Smooth muscle cell (in vitro differentiated cells): ENCODE measurements around the gene TNFAIP6. TPM values are rescaled to one million over a fixed set of nuclear protein-coding genes. Genes with fewer than 3 reads are reported as not detected.
"Not testable (repeated sequence)": the region's sequence is repeated elsewhere in the genome, so short reads cannot be mapped to it uniquely, and the experiment has no call there.

Source experiments
- DNase-seq: peaks from one replicate; lab custom pipeline; 2025; ENCODE audit not compliant: unreplicated experiment; lab: John Stamatoyannopoulos, UW
- H2AFZ ChIP-seq: fragments of 200-600 bp; sonication (generic); 2 replicates; pipeline ENCODE4 v1.6.0; 2016; ENCODE audit warnings: antibody characterized with exemption, low read depth, mild to moderate bottlenecking
- H3F3A ChIP-seq: fragments of 200-600 bp; sonication (generic); 2 replicates; pipeline ENCODE4 v1.6.0; 2017; ENCODE audit warnings: antibody characterized with exemption, low read depth
- H3K27ac ChIP-seq: fragments of 200-600 bp; sonication (generic); 2 replicates; pipeline ENCODE4 v1.5.1; 2016; ENCODE audit warnings: low read depth, mild to moderate bottlenecking
- H3K27me3 ChIP-seq: fragments of 200-600 bp; sonication (generic); 2 replicates; pipeline ENCODE4 v1.6.1; 2016; ENCODE audit warnings: low read depth, mild to moderate bottlenecking
- H3K36me3 ChIP-seq: fragments of 200-600 bp; sonication (generic); 2 replicates; pipeline ENCODE4 v1.5.1; 2016; ENCODE audit warnings: low read depth
- H3K4me1 ChIP-seq: fragments of 200-600 bp; sonication (generic); 2 replicates; pipeline ENCODE4 v1.5.1; 2016; ENCODE audit warnings: low read depth
- H3K4me2 ChIP-seq: fragments of 200-600 bp; sonication (generic); 2 replicates; pipeline ENCODE4 v1.6.0; 2016; ENCODE audit warnings: mild to moderate bottlenecking
- H3K4me3 ChIP-seq: fragments of 200-600 bp; sonication (generic); 2 replicates; pipeline ENCODE4 v1.5.1; 2016; ENCODE audit warnings: mild to moderate bottlenecking
- H3K79me2 ChIP-seq: fragments of 200-600 bp; sonication (generic); 2 replicates; pipeline ENCODE4 v1.6.0; 2016; ENCODE audit warnings: low read depth, mild to moderate bottlenecking
- H3K9ac ChIP-seq: fragments of 200-600 bp; sonication (generic); 2 replicates; pipeline ENCODE4 v1.6.0; 2016; ENCODE audit warnings: low read depth
- H3K9me3 ChIP-seq: fragments of 200-600 bp; sonication (generic); replicated peaks from 2 replicates; pipeline ENCODE4 v1.5.1; 2016; ENCODE audit warnings: low read depth
- H4K20me1 ChIP-seq: fragments of 200-600 bp; sonication (generic); 2 replicates; pipeline ENCODE4 v1.6.0; 2016; ENCODE audit warnings: low read depth
- CTCF ChIP-seq: fragments of 200-600 bp; sonication (generic); IDR thresholded peaks from 2 replicates; pipeline ENCODE4 v1.5.1; 2017; ENCODE audit warnings: borderline replicate concordance, mild to moderate bottlenecking, antibody characterized with exemption; ENCODE audit not compliant: insufficient read depth, poor library complexity, severe bottlenecking
- WGBS: methylation state at CpG from one replicate; pipeline ENCODE4 v1.1.7; 2016; ENCODE audit warnings: low lambda C conversion rate; 5-methylcytosine and 5-hydroxymethylcytosine counted together
- polyA plus RNA-seq: library from polyadenylated mRNA; unstranded; fragments of >200 nt; fragmentation: Nextera tagmentation; extraction: Ambion mirVana; gene quantifications from 2 replicates; pipeline ENCODE4 v1.2.1, GENCODE V29; 2016
- total RNA-seq: library from RNA; depleted of rRNA; stranded (reverse); fragments of >200 nt; gene quantifications from 2 replicates; pipeline ENCODE4 v1.2.3, GENCODE V29; 2014

TNFAIP6 gene
- total and polyA plus RNA-seq, 2 experiments from 2014 or later, result 38.2 to 38.4 TPM

GRCh38 chr2:151338115-151338514, 19.3 kb upstream of the TNFAIP6 start:
- H3K27me3 ChIP-seq, result no peaks in the 10 kb centered on the region
- peaks cover 11% of the 10 kb centered on the region for H3K4me1 ChIP-seq
- TF ChIP-seq CTCF, result no peak
- H3K4me3 ChIP-seq, result no peak overlapping the region
- no peaks in the 10 kb centered on the region for H3K9me3 ChIP-seq
- no peak overlapping the region for H3K4me2 ChIP-seq
- no peak for DNase-seq
- no peak overlapping the region for H2AFZ ChIP-seq
- 85% methylated on average over 3 of the region's 3 CpGs for WGBS
- H3K9ac ChIP-seq, result no peak overlapping the region
- no peaks in the 10 kb centered on the region for H3F3A ChIP-seq
- no peaks in the 10 kb centered on the region for H4K20me1 ChIP-seq
- no peaks in the 10 kb centered on the region for H3K79me2 ChIP-seq
- H3K27ac ChIP-seq, result no peak overlapping the region
- no peaks in the 10 kb centered on the region for H3K36me3 ChIP-seq

- WGBS, result 91% methylated on average over 2 of the region's 2 CpGs
- H2AFZ ChIP-seq, result no peak overlapping the region
- no peak for DNase-seq
- H3K27ac ChIP-seq, result no peak overlapping the region
- TF ChIP-seq CTCF, result no peak
- no peaks in the 10 kb centered on the region for H3K27me3 ChIP-seq
- H3K9me3 ChIP-seq, result no peaks in the 10 kb centered on the region
- H3F3A ChIP-seq, result no peaks in the 10 kb centered on the region
- no peak overlapping the region for H3K9ac ChIP-seq
- no peaks in the 10 kb centered on the region for H3K79me2 ChIP-seq
- peaks cover 11% of the 10 kb centered on the region for H3K4me1 ChIP-seq
- no peak overlapping the region for H3K4me3 ChIP-seq
- H4K20me1 ChIP-seq, result no peaks in the 10 kb centered on the region
- H3K4me2 ChIP-seq, result no peak overlapping the region
- H3K36me3 ChIP-seq, result no peaks in the 10 kb centered on the region
Observed at GRCh38 chr2:151343073-151343472, 14.3 kb upstream of the TNFAIP6 start.

GRCh38 chr2:151344191-151344590, 13.2 kb upstream of the TNFAIP6 start:
- DNase-seq, H3K4me3 ChIP-seq, H4K20me1 ChIP-seq, H3K27me3 ChIP-seq, H3K4me1 ChIP-seq, H2AFZ ChIP-seq, H3K27ac ChIP-seq, H3K4me2 ChIP-seq, H3K9ac ChIP-seq, H3K79me2 ChIP-seq, H3K9me3 ChIP-seq, H3K36me3 ChIP-seq, H3F3A ChIP-seq: not testable (repeated sequence)
- WGBS, result 62% methylated on average over 4 of the region's 4 CpGs

GRCh38 chr2:151344906-151345305, 12.5 kb upstream of the TNFAIP6 start:
- Histone ChIP-seq H3K4me2 (no peak overlapping the region), H2AFZ (no peak overlapping the region), H3K9me3 (no peaks in the 10 kb centered on the region), H3F3A (no peaks in the 10 kb centered on the region), H3K9ac (no peak overlapping the region), H3K4me3 (no peak overlapping the region), H3K79me2 (no peaks in the 10 kb centered on the region), H3K4me1 (no peaks in the 10 kb centered on the region), H4K20me1 (no peaks in the 10 kb centered on the region), H3K36me3 (no peaks in the 10 kb centered on the region), H3K27me3 (no peaks in the 10 kb centered on the region), H3K27ac (no peak overlapping the region)
- WGBS, result 95% methylated on average over 2 of the region's 2 CpGs
- no peak for DNase-seq
- TF ChIP-seq CTCF, result no peak
